ENCODE data around the gene PRPF40A.
"Not testable (repeated sequence)": the region's sequence is repeated elsewhere in the genome, so short reads cannot be mapped to it uniquely, and the experiment has no call there.

The PRPF40A gene

DNA sequence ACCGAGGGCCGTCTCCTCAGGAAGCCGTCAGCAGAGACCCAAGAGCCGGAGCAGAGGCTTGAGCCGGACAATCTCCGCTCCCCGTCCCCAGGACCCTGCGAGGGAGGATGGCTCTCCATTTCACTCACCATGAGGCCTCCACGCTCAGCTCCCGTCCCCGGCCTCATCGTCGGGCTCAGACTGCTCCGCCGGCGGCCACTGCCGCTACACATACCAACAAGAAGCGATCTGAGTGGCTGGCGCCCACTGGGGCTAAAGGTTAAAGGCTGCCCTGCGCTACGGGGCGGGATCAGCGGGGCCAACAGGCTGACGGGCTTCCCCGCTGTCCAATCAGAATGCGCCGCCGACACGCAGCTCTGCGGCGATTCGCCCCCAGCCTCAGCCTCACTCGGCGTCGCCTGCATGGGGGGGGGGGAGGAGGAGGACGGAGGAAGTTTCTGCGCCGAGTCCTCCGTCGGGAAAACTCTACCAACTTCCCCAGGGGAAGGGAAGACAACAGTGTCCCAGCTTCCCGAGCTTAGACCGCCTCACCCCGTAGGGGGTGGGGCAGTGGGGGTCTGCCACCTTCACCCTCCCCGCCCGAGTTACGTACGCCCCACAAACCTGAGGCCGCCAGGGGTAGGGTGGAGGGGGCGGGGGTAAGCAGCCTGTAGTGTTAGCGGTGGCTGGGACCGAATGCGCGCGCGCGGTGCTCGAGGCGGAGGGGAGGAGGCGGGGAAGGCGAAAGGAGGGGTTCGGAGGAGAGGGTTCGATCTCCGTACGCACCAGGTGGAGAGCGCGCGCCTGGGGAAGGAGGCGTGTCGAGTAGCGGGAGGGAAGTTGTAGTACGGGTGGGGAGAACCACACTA, at the start of gene PRPF40A:
Gene PRPF40A (minus strand): TSS at position 234 of the 848 bp plus-strand sequence. CDS start 22 bp downstream, at position 212.
- Histone ChIP-seq H4K20me1 (ENCODE audit: insufficient read depth, low read length) (peaks cover 12% of the 10 kb centered on the region; the same call in 1 of the 2 replicates), H3K4me2 (ENCODE audit: low read depth, low read length) (peak within 1 kb of the TSS; percentile 81), H3K4me1 (ENCODE audit: low read length) (peaks cover 13% of the 10 kb centered on the region), H3K36me3 (replicated peaks; ENCODE audit: insufficient read depth, low read length) (peaks cover 16% of the 10 kb centered on the region), H3K4me3 (ENCODE audit: low read length) (peak within 1 kb of the TSS; percentile 89), H3K9ac (ENCODE audit: low read length) (peak within 1 kb of the TSS; percentile 90), H3F3A (ENCODE audit: insufficient read depth, low read length) (peaks cover 8% of the 10 kb centered on the region; the same call in 1 of the 2 replicates), H3K9me3 (replicated peaks; ENCODE audit: insufficient read depth, low read length) (no peaks in the 10 kb centered on the region), H3K27me3 (replicated peaks; ENCODE audit: insufficient read depth, low read length) (no peaks in the 10 kb centered on the region), H3K79me2 (ENCODE audit: low read length) (peaks cover 68% of the 10 kb centered on the region), H3K27ac (ENCODE audit: low read length) (peak within 1 kb of the TSS; percentile 91), H3K9me2 (replicated peaks; ENCODE audit: insufficient read depth, low read length) (no peaks in the 10 kb centered on the region), H2AFZ (ENCODE audit: low read length) (peak within 1 kb of the TSS; percentile 92)
- TF ChIP-seq CTCF (IDR thresholded peaks at IDR 0.05; ENCODE audit: low read length) (no peak), EZH2phosphoT487 (IDR thresholded peaks at IDR 0.05; ENCODE audit: low read length) (no peak), EZH2 (optimal IDR thresholded peaks at IDR 0.05; ENCODE audit: low read depth, low read length) (no peak)
- peak; percentile 99 for DNase-seq

DNA sequence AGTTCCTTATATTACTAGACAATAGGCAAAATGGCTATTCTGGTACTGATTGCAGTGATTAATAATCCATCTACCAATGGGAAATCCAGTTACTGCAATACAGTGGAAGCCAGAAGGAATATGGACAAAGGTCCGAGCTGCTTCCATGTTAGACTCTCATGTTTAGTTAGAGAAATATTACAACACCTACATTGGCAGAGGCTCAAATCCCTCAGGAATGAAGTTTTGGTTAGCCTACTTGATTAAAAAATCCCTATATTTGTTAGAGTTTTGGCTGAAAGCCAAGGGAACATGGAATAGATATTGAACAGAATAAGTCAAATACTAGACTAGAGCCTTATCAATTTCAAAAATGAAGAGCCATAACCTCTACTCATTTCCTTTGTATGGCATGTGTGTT, 49.7 kb upstream of the PRPF40A start:
- Histone ChIP-seq H2AFZ (ENCODE audit: low read length) (no peak overlapping the region), H3F3A (ENCODE audit: insufficient read depth, low read length) (no peaks in the 10 kb centered on the region), H3K4me2 (ENCODE audit: low read depth, low read length) (no peak overlapping the region), H3K36me3 (replicated peaks; ENCODE audit: insufficient read depth, low read length) (no peaks in the 10 kb centered on the region), H3K27ac (ENCODE audit: low read length) (no peak overlapping the region), H3K4me3 (ENCODE audit: low read length) (no peak overlapping the region), H3K9me2 (replicated peaks; ENCODE audit: insufficient read depth, low read length) (no peaks in the 10 kb centered on the region), H3K27me3 (replicated peaks; ENCODE audit: insufficient read depth, low read length) (no peaks in the 10 kb centered on the region), H3K4me1 (ENCODE audit: low read length) (no peaks in the 10 kb centered on the region), H4K20me1 (ENCODE audit: insufficient read depth, low read length) (no peaks in the 10 kb centered on the region), H3K9me3 (replicated peaks; ENCODE audit: insufficient read depth, low read length) (no peaks in the 10 kb centered on the region), H3K79me2 (ENCODE audit: low read length) (no peaks in the 10 kb centered on the region), H3K9ac (ENCODE audit: low read length) (no peak overlapping the region)
- DNase-seq: no peak
- TF ChIP-seq CTCF (IDR thresholded peaks at IDR 0.05; ENCODE audit: low read length) (no peak), EZH2phosphoT487 (IDR thresholded peaks at IDR 0.05; ENCODE audit: low read length) (no peak), EZH2 (optimal IDR thresholded peaks at IDR 0.05; ENCODE audit: low read depth, low read length) (no peak)

GRCh38 chr2:152763651-152764050, 46.4 kb upstream of the PRPF40A start:
- Histone ChIP-seq H3K9me3 (replicated peaks; ENCODE audit: insufficient read depth, low read length) (no peaks in the 10 kb centered on the region), H3K27ac (ENCODE audit: low read length) (no peak overlapping the region), H4K20me1 (ENCODE audit: insufficient read depth, low read length) (no peaks in the 10 kb centered on the region), H3K9ac (ENCODE audit: low read length) (no peak overlapping the region), H3K9me2 (replicated peaks; ENCODE audit: insufficient read depth, low read length) (no peaks in the 10 kb centered on the region), H3K79me2 (ENCODE audit: low read length) (no peaks in the 10 kb centered on the region), H3K27me3 (replicated peaks; ENCODE audit: insufficient read depth, low read length) (no peaks in the 10 kb centered on the region), H3K4me3 (ENCODE audit: low read length) (no peak overlapping the region), H3K4me2 (ENCODE audit: low read depth, low read length) (no peak overlapping the region), H3K36me3 (replicated peaks; ENCODE audit: insufficient read depth, low read length) (no peaks in the 10 kb centered on the region), H3F3A (ENCODE audit: insufficient read depth, low read length) (no peaks in the 10 kb centered on the region), H2AFZ (ENCODE audit: low read length) (no peak overlapping the region), H3K4me1 (ENCODE audit: low read length) (no peaks in the 10 kb centered on the region)
- DNase-seq: no peak
- no peak for TF ChIP-seq EZH2phosphoT487 (IDR thresholded peaks at IDR 0.05; ENCODE audit: low read length)
- no peak for TF ChIP-seq EZH2 (optimal IDR thresholded peaks at IDR 0.05; ENCODE audit: low read depth, low read length)
- no peak for TF ChIP-seq CTCF (IDR thresholded peaks at IDR 0.05; ENCODE audit: low read length)

DNA sequence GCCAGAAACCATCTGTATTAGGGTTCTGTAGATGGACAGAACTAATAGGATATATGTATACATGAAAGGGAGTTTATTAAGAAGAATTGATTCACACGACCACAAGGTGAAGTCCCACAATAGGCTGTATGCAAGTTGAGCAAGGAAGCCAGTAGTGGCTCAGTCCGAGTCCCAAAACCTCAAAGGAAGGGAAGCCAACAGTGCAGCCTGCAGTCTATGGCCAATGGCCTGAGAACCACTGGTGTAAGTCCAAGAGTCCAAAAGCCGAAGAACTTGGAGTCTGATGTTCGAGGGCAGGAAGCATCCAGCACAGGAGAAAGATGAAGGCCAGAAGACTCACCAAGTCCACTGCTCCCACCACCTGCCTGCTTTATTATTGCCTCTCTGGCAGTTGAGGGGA, 45.9 kb upstream of the PRPF40A start:
- not testable (repeated sequence) for DNase-seq; H3K4me2 ChIP-seq (ENCODE audit: low read depth, low read length); H3K9me2 ChIP-seq (replicated peaks; ENCODE audit: insufficient read depth, low read length); H2AFZ ChIP-seq (ENCODE audit: low read length); H3K4me3 ChIP-seq (ENCODE audit: low read length); H3K9ac ChIP-seq (ENCODE audit: low read length); H3K27ac ChIP-seq (ENCODE audit: low read length); H3K4me1 ChIP-seq (ENCODE audit: low read length); H3K36me3 ChIP-seq (replicated peaks; ENCODE audit: insufficient read depth, low read length); H3K27me3 ChIP-seq (replicated peaks; ENCODE audit: insufficient read depth, low read length); H3K79me2 ChIP-seq (ENCODE audit: low read length); H3K9me3 ChIP-seq (replicated peaks; ENCODE audit: insufficient read depth, low read length); H4K20me1 ChIP-seq (ENCODE audit: insufficient read depth, low read length); H3F3A ChIP-seq (ENCODE audit: insufficient read depth, low read length)

Data from MM.1S (cell line).